B cell (primary cell): Measurements from ENCODE around the gene REEP5.

Experiments
- CTCF ChIP-seq: fragments of 200-600 bp; IDR thresholded peaks from one replicate; pipeline ENCODE4 v1.8.0; 2022; ENCODE audit warnings: antibody characterized with exemption, mild to moderate bottlenecking
- EZH2 ChIP-seq: IDR thresholded peaks from 2 replicates; pipeline ENCODE4 v1.6.1; 2012; ENCODE audit warnings: borderline replicate concordance, low read depth, mild to moderate bottlenecking, moderate library complexity, low read length; ENCODE audit not compliant: insufficient read depth, poor library complexity, severe bottlenecking

- TF ChIP-seq CTCF (no peak), EZH2 (no peak)
Measured at GRCh38 chr5:112880219-112880964, 41.6 kb downstream of the REEP5 start.
